HL-60/S4 treated with phorbol 12-myristate 13-acetate at 8.2 ng/mL for 4 days and 3 days (cell line): ENCODE data around the gene CHP1.
"Not testable (repeated sequence)": the region's sequence is repeated elsewhere in the genome, so short reads cannot be mapped to it uniquely, and the experiment has no call there.

Experiments
- in situ Hi-C: fragments of 300-500 bp; cut with MboI; formaldehyde crosslinking; loops from 2 replicates; pipeline ENCODE4 v1.15.0; 2022; ENCODE audit warnings: low sequenced_read_pairs

The CHP1 gene

GRCh38 chr15:41230650-41231421, at the start of gene CHP1, which contains the start of gene EXD1:
CHP1 (plus strand) TSS chr15:41231268; CDS start chr15:41231383, 115 bp downstream.
EXD1 (minus strand) TSS chr15:41230757; CDS start chr15:41226575, 4,182 bp downstream.
- in situ Hi-C loops, result no loop called here

DNA sequence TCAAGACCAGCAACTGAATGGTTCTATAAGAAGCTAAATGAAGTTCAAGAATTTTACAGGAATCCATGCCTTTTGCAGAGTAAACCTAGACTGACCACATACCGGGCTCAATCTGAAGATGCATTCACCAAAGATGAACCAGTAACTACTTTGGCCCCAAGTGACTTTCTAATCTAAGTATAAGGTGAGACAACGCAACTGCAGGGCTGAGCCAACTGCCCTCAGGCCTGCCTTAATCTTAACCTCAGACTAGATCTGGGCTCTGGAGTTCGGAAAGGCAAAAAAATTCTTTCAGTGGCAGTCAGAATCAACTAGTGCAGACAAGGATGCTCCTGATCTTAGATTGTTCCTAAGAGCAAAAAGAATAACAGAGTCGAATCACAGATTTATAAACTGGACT, 48.8 kb upstream of the CHP1 start:
- in situ Hi-C loops, result no loop called here

DNA sequence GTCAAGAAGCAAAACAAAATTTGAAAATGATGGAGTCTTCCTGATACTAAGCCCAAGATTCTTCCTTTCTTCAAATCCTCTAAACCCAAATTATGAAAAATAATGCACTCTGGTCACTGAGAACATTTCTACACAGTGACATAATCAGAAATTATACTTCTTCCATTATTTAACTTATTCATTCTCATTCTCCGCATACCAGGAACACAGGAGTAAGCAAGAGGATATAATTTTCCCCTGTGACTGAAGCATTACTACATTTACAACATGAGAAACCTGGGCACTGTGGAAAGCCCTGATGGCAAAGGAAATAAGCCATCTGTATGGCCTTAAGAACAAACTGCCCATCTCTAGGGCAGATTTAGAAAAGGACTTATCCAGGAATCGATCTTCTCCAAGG, 47.5 kb upstream of the CHP1 start:
- in situ Hi-C loops, result no loop called here

DNA sequence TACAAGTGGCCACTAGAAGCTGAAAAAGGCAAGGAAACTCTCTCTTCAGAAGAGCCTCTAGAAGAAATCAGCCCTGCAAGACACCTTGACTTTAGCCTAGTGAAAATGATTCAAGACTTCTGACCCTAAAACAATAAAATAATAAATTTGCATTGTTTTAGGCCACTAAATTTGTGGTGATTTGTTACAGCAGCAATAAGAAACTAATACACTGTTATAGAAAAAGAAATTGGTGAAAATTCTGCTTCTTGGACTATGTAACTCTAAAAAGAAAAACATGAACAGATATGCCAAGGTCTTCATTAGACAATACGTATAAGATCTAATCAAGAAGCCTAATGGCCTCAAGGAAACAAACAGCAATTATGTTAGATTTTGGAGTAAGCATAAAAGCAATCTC, 36.6 kb upstream of the CHP1 start:
- in situ Hi-C loops, result no loop called here

GRCh38 chr15:41199470-41199869, 31.6 kb upstream of the CHP1 start:
- in situ Hi-C loops, result no loop called here

- in situ Hi-C loops, result no loop called here
Measured at GRCh38 chr15:41203395-41203794, 27.7 kb upstream of the CHP1 start.

GRCh38 chr15:41205315-41205714, 25.8 kb upstream of the CHP1 start:
- in situ Hi-C loops, result no loop called here

- in situ Hi-C loops, result no loop called here
Measured at GRCh38 chr15:41207687-41208448, 23.2 kb upstream of the CHP1 start.

DNA sequence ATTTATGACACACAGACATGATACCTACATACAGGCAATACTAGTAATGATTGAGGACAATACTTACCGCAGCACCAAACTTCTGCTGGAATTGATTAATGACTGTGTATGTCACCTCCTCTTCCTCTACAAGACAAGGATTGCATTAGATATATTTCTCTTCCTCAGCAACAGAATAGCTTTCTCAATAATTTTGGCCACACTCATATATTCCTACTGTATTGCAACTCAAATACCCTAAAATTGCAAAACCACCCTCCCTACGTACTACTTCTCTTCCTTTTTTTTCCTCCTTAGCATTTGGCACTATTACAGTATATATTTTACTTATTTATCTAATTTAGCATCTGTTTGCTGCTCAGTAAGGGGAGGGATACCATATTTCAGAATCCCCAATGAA, 15.4 kb upstream of the CHP1 start:
- in situ Hi-C loops, result no loop called here

GRCh38 chr15:41218851-41219250, 12.2 kb upstream of the CHP1 start:
- in situ Hi-C loops, result no loop called here

GRCh38 chr15:41219381-41219780, 11.7 kb upstream of the CHP1 start:
- in situ Hi-C loops, result no loop called here

DNA sequence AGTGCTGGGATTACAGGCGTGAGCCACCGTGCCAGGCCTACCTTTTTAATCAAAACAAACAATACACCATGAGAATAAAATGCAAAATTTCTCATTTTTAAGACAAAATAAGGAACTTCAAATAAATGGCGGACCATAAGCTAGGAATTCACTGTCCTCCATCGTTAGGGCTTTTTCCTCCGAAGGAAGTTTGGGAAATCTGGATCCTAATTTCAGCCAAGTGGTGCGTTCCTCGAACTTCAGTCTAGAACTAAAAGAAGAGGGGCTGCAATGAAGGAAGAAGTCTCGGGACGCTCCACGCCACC, 771 bp upstream of the CHP1 start:
- in situ Hi-C loops, result no loop called here

- in situ Hi-C loops, result no loop called here
Measured at GRCh38 chr15:41231422-41232226, 556 bp downstream of the CHP1 start.

GRCh38 chr15:41233367-41233771, 2.3 kb downstream of the CHP1 start:
- in situ Hi-C loops, result no loop called here

DNA sequence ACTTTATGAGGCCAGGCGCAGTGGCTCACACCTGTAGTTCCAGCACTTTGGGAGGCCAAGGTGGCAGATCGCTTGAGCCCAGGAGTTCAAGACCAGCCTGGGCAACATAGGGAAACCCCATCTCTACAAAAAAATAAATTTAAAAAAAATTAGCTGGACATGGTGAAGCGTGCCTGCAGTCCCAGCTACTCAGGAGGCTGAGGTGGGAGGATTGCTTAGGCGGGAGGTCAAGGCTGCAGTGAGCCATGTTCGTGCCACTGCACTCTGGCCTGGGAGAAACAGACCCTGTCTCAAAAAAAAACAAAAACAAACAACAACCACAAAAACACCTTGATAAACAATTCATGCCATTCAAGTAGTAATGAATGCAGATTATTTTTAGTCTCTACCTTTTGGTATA, 4.2 kb downstream of the CHP1 start:
- in situ Hi-C loops, result not testable (repeated sequence)

DNA sequence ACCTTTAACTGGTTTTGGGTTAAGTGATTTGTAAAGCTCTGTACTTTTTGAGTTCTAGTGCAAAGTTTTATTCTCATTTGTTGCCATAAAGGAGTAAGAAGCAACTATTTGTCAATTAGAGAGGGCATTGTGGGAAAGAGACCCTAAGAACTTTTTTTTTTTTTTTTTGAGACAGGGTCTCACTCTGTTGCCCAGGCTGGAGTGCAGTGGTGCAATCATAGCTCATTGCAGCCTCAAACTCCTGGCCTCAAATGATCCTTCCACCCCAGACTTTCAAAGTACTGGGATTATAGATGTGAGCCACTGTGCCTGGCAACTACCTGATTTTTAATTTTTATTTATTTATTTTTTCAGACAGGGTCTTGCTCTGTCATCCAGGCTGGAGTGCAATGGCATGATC, 4.9 kb downstream of the CHP1 start:
- in situ Hi-C loops, result no loop called here

DNA sequence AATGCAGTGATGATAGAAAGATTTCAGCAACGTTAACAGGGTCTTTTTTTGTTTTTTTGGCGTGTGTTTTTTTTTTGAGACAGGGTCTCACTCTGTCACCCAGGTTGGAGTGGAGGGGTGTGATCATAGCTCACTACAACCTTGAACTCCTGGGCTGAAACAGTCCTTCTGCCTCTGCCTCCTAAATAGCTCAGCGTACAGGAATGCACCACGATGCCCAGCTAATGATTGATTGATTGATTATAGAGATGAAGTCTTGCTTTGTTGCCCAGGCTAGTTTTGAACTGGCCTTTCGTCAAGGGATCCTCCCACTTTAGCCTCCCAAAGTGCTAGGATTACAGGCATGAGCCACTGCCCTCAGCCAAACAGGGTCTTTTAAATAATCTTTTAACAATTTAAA, 7.0 kb downstream of the CHP1 start:
- in situ Hi-C loops, result no loop called here

DNA sequence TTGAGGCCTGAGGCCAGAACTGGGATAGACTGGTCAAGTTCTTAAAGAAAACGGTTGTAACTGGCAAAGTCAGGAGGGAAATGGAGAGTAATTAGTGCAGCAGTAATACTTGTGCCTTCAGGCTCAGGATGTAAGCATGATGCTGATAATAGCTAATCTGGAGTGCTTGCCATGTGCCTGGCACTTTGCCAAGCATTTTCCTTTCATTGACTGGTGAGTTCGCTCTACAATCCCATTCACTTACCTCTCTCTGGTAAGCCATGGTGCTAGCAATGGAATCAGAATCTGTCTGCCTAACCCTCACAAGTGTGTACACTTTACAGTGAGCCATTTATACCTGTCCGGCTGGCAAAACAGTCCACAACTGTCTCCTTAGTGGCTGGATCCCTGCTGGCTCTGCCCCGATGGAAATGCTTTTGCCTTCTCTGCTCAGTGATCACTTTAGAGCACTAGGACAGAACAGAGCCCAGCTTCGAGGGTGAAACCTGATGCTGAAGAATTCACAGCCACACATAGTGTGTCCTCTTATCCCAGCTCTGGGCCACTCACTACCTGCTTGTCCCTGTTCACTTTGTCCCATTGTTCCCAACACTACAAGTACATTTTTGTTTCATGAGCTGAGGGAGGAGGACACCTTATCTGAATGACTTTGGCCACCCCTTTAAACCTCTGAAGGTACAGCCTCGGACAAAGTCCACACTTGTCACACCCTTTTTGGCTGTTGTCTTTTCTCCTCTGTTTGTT, 10.3 kb downstream of the CHP1 start:
- in situ Hi-C loops, result no loop called here

DNA sequence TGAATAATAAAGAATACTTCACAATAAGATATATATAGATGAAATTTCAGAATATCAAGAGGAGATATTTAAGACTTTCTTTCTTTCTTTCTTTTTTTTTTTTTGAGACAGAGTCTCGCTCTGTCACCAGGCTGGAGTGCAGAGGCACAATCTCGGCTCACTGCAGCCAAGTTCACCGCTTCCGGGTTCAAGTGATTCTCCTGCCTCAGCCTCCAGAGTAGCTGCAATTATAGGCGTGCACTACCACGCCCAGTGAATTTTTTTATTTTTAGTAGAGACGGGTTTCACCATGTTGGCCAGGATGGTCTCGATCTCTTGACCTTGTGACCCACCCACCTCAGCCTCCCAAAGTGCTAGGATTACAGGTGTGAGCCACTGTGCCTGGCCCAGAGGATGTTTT, 19.7 kb downstream of the CHP1 start:
- in situ Hi-C loops, result not testable (repeated sequence)

GRCh38 chr15:41251411-41251810, 20.3 kb downstream of the CHP1 start:
- in situ Hi-C loops, result no loop called here

- in situ Hi-C loops, result no loop called here
Measured at GRCh38 chr15:41254560-41254959, 23.5 kb downstream of the CHP1 start.
